HepG2 (cell line): ENCODE measurements around the gene CCNI2. TPM values are rescaled to one million over a fixed set of nuclear protein-coding genes. Genes with fewer than 3 reads are reported as not detected.

ENCODE experiments used
- ATAC-seq: fragments of 200-7000 bp; cut with Tn5 transposase; 3 replicates; pipeline ENCODE4 v1.9.1; 2020; ENCODE audit warnings: mild to moderate bottlenecking, moderate library complexity
- BruUV-seq: library from RNA; stranded (reverse); fragments of 400-500 nt; replicated peaks from 2 replicates; lab custom pipeline; 2021; lab: Mats Ljungman, UMichigan
- CTCF ChIA-PET: fragments of 300-600 bp; formaldehyde crosslinking; extraction: SDS; loops from one replicate; lab custom pipeline; 2021; ENCODE audit warnings: low total read pairs, inconsistent platforms, low intra/inter-chr PET ratio; lab: Yijun Ruan, JAX
- POLR2A ChIA-PET: fragments of 350-600 bp; sonication (Branson Sonifier 250); formaldehyde crosslinking; loops from one replicate; lab custom pipeline; 2020; ENCODE audit warnings: antibody characterized with exemption, inconsistent platforms; lab: Yijun Ruan, JAX
- DNase-seq: peaks from one replicate; pipeline ENCODE4 v3.0.0-alpha.2; 2015; ENCODE audit warnings: low spot score
- FAIRE-seq: peaks from 3 replicates; lab custom pipeline; 2011; peaks lifted over from hg19 to GRCh38; lab: Jason Lieb, UNC
- H2AFZ ChIP-seq: one replicate; pipeline ENCODE4 v1.6.1; 2011; ENCODE audit warnings: low read length, inconsistent platforms
- H3K27ac ChIP-seq: fragments of 300-600 bp; 3 replicates; pipeline ENCODE4 v1.8.0; 2011; ENCODE audit warnings: mixed run types, mild to moderate bottlenecking, mixed read lengths, low read length, inconsistent platforms; ENCODE audit not compliant: insufficient read depth; ENCODE audit errors: extremely low read length
- H3K27me3 ChIP-seq, 2 experiments: fragments of 200-600 bp in 1 of 2; 2 replicates in 1 of 2; 3 replicates in 1 of 2; pipeline versions ENCODE4 v1.6.0 to v1.8.0; 2011; ENCODE audit warnings: low read length in 2 of 2, mild to moderate bottlenecking in 2 of 2, moderate library complexity in 2 of 2, inconsistent platforms in 1 of 2; ENCODE audit not compliant: insufficient read depth in 2 of 2, control insufficient read depth in 1 of 2
- H3K36me3 ChIP-seq, 2 experiments: fragments of 200-600 bp in 1 of 2; replicated peaks in 1 of 2; 2 replicates in 1 of 2; 3 replicates in 1 of 2; pipeline versions ENCODE4 v1.5.1 to v1.8.0; 2011; ENCODE audit warnings: low read length in 2 of 2, inconsistent platforms in 1 of 2; ENCODE audit not compliant: insufficient read depth in 2 of 2, control insufficient read depth in 1 of 2
- H3K4me1 ChIP-seq: 2 replicates; pipeline ENCODE4 v1.5.1; 2012; ENCODE audit warnings: low read length, inconsistent platforms; ENCODE audit not compliant: insufficient read depth
- H3K4me2 ChIP-seq: 2 replicates; pipeline ENCODE4 v1.6.0; 2011; ENCODE audit warnings: low read depth, low read length, inconsistent platforms
- H3K4me3 ChIP-seq, 3 experiments: fragments of 200-600 bp in 1 of 3; sonication (generic), shearing (Covaris generic) in 1 of 3; replicated peaks in 1 of 3; 2 replicates each; pipeline ENCODE4 v1.5.1; 2011 to 2016; ENCODE audit warnings: low read length in 3 of 3, inconsistent platforms in 2 of 3, low read depth in 2 of 3, mild to moderate bottlenecking in 2 of 3, control low read depth in 1 of 3, mixed read lengths in 1 of 3; ENCODE audit not compliant: insufficient read depth in 1 of 3
- H3K79me2 ChIP-seq: one replicate; pipeline ENCODE4 v1.6.1; 2011; ENCODE audit warnings: low read length, inconsistent platforms; ENCODE audit not compliant: insufficient read depth
- H3K9ac ChIP-seq: 2 replicates; pipeline ENCODE4 v1.6.0; 2011; ENCODE audit warnings: mild to moderate bottlenecking, low read depth, low read length, inconsistent platforms; ENCODE audit not compliant: insufficient read depth
- H3K9me3 ChIP-seq: 2 replicates; pipeline ENCODE4 v1.5.1; 2012; ENCODE audit warnings: mild to moderate bottlenecking, low read length
- H4K20me1 ChIP-seq: 2 replicates; pipeline ENCODE4 v1.6.0; 2011; ENCODE audit warnings: inconsistent platforms, mild to moderate bottlenecking, low read length, moderate library complexity; ENCODE audit not compliant: insufficient read depth
- GATAD1 ChIP-seq: IDR thresholded peaks from 2 replicates; pipeline ENCODE4 v1.6.1; 2016; ENCODE audit warnings: missing genetic modification reagents, missing compliant biosample characterization
- SAFB2 ChIP-seq: sonication (generic); formaldehyde crosslinking; IDR thresholded peaks from 2 replicates; pipeline ENCODE4 v1.5.1; 2020; ENCODE audit warnings: missing genetic modification reagents, low read depth, mild to moderate bottlenecking, borderline replicate concordance
- SIN3B ChIP-seq: fragments of 150-350 bp; IDR thresholded peaks from 2 replicates; pipeline ENCODE4 v1.6.1; 2014; ENCODE audit warnings: low read length
- ZMYM3 ChIP-seq: sonication (generic); formaldehyde crosslinking; IDR thresholded peaks from 2 replicates; pipeline ENCODE4 v1.5.1; 2020; ENCODE audit warnings: mild to moderate bottlenecking, missing genetic modification reagents
- ZNF10 ChIP-seq: sonication (generic); formaldehyde crosslinking; IDR thresholded peaks from 2 replicates; pipeline ENCODE4 v1.4.0; 2020; ENCODE audit warnings: mild to moderate bottlenecking, low read depth, missing genetic modification reagents, borderline replicate concordance
- ZNF558 ChIP-seq: sonication (generic); formaldehyde crosslinking; IDR thresholded peaks from 2 replicates; pipeline ENCODE4 v1.9.0; 2022; ENCODE audit warnings: mild to moderate bottlenecking, missing genetic modification reagents, borderline replicate concordance
- WGBS: methylation state at CpG from one replicate; pipeline ENCODE4 v1.1.6; 2017; ENCODE audit warnings: low lambda C conversion rate; 5-methylcytosine and 5-hydroxymethylcytosine counted together
- in situ Hi-C: cut with HindIII; loops from 2 replicates; pipeline ENCODE4 v1.10.0; 2017; ENCODE audit warnings: low pct_unique_long_range_greater_than_20kb; ENCODE audit not compliant: extremely low pct_ligation_motif_present
- intact Hi-C: fragments of 100-400 bp; cut with micrococcal nuclease; formaldehyde crosslinking; loops from one replicate; pipeline ENCODE4 v1.10.0; 2022; ENCODE audit not compliant: unreplicated experiment
- polyA plus RNA-seq, 8 experiments: library from polyadenylated mRNA; depleted of rRNA in 3 of 8; stranded (reverse) in 7 of 8; unstranded in 1 of 8; fragments of >200 nt; fragmentation: Illumina TruSeq in 4 of 8; extraction: Trizol in 4 of 8; gene quantifications; 2 replicates each; pipeline versions ENCODE4 v1.2.1 to v1.2.3, GENCODE V29; 2011 to 2016; ENCODE audit warnings: low read depth in 4 of 8, missing spikeins in 1 of 8, mixed read lengths in 1 of 8; ENCODE audit not compliant: insufficient read depth in 1 of 8
- total RNA-seq, 5 experiments: library from RNA; depleted of rRNA; stranded (reverse); fragments of >200 nt; fragmentation: Illumina TruSeq; extraction: Trizol; gene quantifications; 2 replicates each; pipeline ENCODE4 v1.2.3, GENCODE V29; 2016; ENCODE audit warnings: low read depth in 1 of 5
- TF ChIP-seq, protein P1 (sequence below): sonication (generic); formaldehyde crosslinking; IDR thresholded peaks from 2 replicates; pipeline ENCODE4 v1.4.0; 2020; ENCODE audit warnings: mild to moderate bottlenecking, missing genetic modification reagents

CCNI2 gene
- total and polyA plus RNA-seq, 2 of the 13 experiments (the other 11 are each of a cell fraction or from before 2014, with no cell fraction given) = not detected

DNA sequence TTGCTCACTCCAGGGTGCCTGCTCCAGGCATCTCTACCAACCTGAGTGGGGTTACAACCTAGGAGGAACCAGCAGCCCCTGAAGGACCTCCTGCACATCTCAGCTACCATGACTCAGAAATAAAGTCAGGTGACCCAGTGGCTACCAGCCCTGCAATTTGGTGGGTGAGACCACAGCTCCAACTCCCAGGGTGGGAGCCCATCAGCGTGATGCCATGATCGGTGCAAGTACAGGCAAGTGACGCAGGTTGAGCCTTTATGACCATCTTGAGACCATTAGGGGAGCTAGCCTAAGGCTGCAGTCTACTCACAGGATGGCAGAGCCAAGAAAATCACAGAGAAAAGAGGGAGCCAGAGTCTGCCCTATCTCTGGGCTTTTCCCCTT lies 21.3 kb downstream of the CCNI2 start:
- FAIRE-seq (no peak), ATAC-seq (no peak), DNase-seq (no peak)
- Histone ChIP-seq H4K20me1 (no peaks in the 10 kb centered on the region), H3K9me3 (no peaks in the 10 kb centered on the region), H3K79me2 (peaks cover 40% of the 10 kb centered on the region), H3K4me2 (no peak overlapping the region), H2AFZ (no peak overlapping the region), H3K9ac (no peak overlapping the region), H3K36me3 (peaks cover 8 to 21% of the 10 kb centered on the region in 2 experiments; a peak in 4 of 5 replicates), H3K27ac (no peak overlapping the region), H3K4me3 (no peak overlapping the region), H3K27me3 (no peaks in the 10 kb centered on the region), H3K4me1 (peaks cover 31% of the 10 kb centered on the region)
- BruUV-seq = no TSS peak
- ChIA-PET CTCF (no interaction called here), POLR2A (no interaction called here)
- in situ Hi-C loops = no loop called here
- TF ChIP-seq ZNF10 (CRISPR knock-in tag) (no peak), GATAD1 (CRISPR knock-in tag) (no peak), SIN3B (no peak), ZMYM3 (CRISPR knock-in tag) (no peak), ZNF558 (no peak), SAFB2 (CRISPR knock-in tag) (no peak)
- TF ChIP-seq, protein P1, sequence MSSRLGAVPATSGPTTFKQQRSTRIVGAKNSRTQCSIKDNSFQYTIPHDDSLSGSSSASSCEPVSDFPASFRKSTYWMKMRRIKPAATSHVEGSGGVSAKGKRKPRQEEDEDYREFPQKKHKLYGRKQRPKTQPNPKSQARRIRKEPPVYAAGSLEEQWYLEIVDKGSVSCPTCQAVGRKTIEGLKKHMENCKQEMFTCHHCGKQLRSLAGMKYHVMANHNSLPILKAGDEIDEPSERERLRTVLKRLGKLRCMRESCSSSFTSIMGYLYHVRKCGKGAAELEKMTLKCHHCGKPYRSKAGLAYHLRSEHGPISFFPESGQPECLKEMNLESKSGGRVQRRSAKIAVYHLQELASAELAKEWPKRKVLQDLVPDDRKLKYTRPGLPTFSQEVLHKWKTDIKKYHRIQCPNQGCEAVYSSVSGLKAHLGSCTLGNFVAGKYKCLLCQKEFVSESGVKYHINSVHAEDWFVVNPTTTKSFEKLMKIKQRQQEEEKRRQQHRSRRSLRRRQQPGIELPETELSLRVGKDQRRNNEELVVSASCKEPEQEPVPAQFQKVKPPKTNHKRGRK = no peak
- WGBS = no CpG with 5 or more reads among the region's 3 CpGs
- intact Hi-C loops = no loop called here
